Lower lobe of right lung (tissue), 2 donors: ENCODE data around the gene MGST2. TPM values are rescaled to one million over a fixed set of nuclear protein-coding genes. Genes with fewer than 3 reads are reported as not detected.

Source experiments
- ATAC-seq, 2 donors: fragments of 200-7000 bp; cut with Tn5 transposase; one replicate each; pipeline ENCODE4 v1.9.1; 2020 to 2022; ENCODE audit warnings: mild to moderate bottlenecking in 2 of 2, moderate library complexity in 2 of 2
- DNase-seq: peaks from one replicate; pipeline ENCODE4 v3.0.0-alpha.2; 2020
- H3K27ac ChIP-seq: fragments of 200-600 bp; one replicate; pipeline ENCODE4 v1.8.0; 2022
- H3K27me3 ChIP-seq: fragments of 200-600 bp; one replicate; pipeline ENCODE4 v1.8.0; 2022; ENCODE audit warnings: low read depth
- H3K36me3 ChIP-seq: fragments of 200-600 bp; one replicate; pipeline ENCODE4 v1.8.0; 2022; ENCODE audit warnings: mild to moderate bottlenecking
- H3K4me1 ChIP-seq: fragments of 200-600 bp; one replicate; pipeline ENCODE4 v1.8.0; 2022
- H3K4me3 ChIP-seq: fragments of 200-600 bp; one replicate; pipeline ENCODE4 v1.8.0; 2022; ENCODE audit warnings: mild to moderate bottlenecking
- H3K9me3 ChIP-seq: fragments of 200-600 bp; one replicate; pipeline ENCODE4 v1.8.0; 2022
- CTCF ChIP-seq: fragments of 200-600 bp; IDR thresholded peaks from one replicate; pipeline ENCODE4 v1.8.0; 2022; ENCODE audit warnings: antibody characterized with exemption, mild to moderate bottlenecking
- intact Hi-C: fragments of 100-400 bp; cut with DNase I; formaldehyde crosslinking; loops from one replicate; pipeline ENCODE4 v1.11.0; 2022
- total RNA-seq: library from RNA; stranded (reverse); fragmentation: NEBNext Ultra II Directional; extraction: Animal tissue kit (Norgen Biotek cat#: 25700); gene quantifications from one replicate; pipeline ENCODE4 v1.2.1, GENCODE V29; 2021
- donor health status: DM: no; HTN: yes; CAD: no; lungs with severe emphysema.

MGST2 gene
- total RNA-seq, 1 donor from 2014 or later, result 79.3 TPM

- H3K4me1 ChIP-seq, result no peaks in the 10 kb centered on the region
- DNase-seq (no peak), ATAC-seq (no peak)
- no peaks in the 10 kb centered on the region for H3K27me3 ChIP-seq
- H3K27ac ChIP-seq, result no peak overlapping the region
- H3K9me3 ChIP-seq, result no peaks in the 10 kb centered on the region
- no peak for TF ChIP-seq CTCF
- intact Hi-C loops, result no loop called here
- H3K36me3 ChIP-seq, result peaks cover 26% of the 10 kb centered on the region
- H3K4me3 ChIP-seq, result no peak overlapping the region
Observed at GRCh38 chr4:139715746-139716391, 50.2 kb downstream of the MGST2 start.

DNA sequence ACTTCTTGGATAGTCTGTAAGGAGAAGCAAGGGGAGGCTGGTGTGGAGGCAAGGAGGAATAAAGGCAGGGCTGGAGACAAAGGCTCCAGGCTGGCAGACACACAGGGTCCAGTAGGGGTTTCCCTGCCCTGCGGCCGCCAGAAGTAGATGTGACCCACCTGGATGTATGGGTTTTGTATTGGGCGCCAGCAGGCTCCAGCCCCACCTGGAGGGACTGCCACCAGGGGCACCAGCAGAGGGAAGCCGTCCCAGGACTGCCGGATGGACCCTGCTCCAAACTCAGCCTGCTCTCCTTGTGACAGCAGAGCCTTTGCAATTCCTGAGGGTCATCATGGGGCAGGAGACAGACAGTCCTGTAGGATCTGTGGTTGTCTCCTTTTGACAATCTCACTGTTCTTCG, 52.7 kb downstream of the MGST2 start:
- Histone ChIP-seq H3K36me3 (peaks cover 26% of the 10 kb centered on the region), H3K4me1 (no peaks in the 10 kb centered on the region), H3K27me3 (no peaks in the 10 kb centered on the region), H3K4me3 (no peak overlapping the region), H3K9me3 (no peaks in the 10 kb centered on the region), H3K27ac (no peak overlapping the region)
- ATAC-seq, result no peak
- intact Hi-C loops, result no loop called here
- no peak for DNase-seq
- no peak for TF ChIP-seq CTCF

GRCh38 chr4:139718833-139719232, 53.2 kb downstream of the MGST2 start:
- Histone ChIP-seq H3K27me3 (no peaks in the 10 kb centered on the region), H3K4me3 (no peak overlapping the region), H3K36me3 (peaks cover 26% of the 10 kb centered on the region), H3K27ac (no peak overlapping the region), H3K9me3 (no peaks in the 10 kb centered on the region), H3K4me1 (no peaks in the 10 kb centered on the region)
- no peak for TF ChIP-seq CTCF
- intact Hi-C loops, result no loop called here
- DNase-seq, result no peak
- peak in 1 of 2 donors; percentile 11 for ATAC-seq

DNA sequence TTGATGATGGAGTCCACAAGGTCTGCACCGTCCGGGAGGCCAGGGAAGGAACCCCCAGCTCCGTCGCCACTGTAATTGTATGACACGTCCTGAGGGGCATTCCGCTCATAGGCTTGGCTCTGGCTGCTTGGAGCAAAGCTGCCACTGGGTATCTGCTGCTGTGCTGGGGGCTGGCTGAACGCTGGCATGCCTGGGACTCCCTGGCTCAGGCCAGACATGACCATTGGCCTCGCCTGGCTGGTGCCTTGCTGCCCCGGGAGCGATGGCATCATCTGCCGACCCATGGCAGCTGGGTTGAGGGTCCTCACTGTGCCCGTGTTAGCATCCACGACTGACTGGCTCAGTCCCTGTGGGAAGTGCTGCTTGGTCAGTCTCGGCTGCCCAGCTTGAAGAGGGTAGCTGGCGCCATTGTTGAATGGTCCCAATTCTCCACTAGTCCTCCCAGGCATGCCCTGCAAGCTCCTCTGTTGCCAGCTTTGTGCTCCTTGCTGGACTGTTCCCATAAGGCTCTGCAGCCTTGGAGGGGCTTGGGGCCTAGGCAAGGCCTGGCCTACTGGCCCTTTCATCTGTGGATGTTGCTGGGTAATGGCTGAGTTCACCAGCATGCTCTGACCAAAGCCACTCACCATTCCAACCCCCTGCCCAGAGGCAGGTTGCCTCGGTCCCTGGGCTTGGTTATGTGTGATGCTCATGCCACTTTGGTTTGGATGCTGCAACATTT, 53.9 kb downstream of the MGST2 start:
- H3K4me1 ChIP-seq, result no peaks in the 10 kb centered on the region
- no peaks in the 10 kb centered on the region for H3K9me3 ChIP-seq
- H3K4me3 ChIP-seq, result no peak overlapping the region
- no peak for ATAC-seq
- no peak for TF ChIP-seq CTCF
- DNase-seq, result no peak
- no peak overlapping the region for H3K27ac ChIP-seq
- intact Hi-C loops, result no loop called here
- H3K36me3 ChIP-seq, result peaks cover 26% of the 10 kb centered on the region
- no peaks in the 10 kb centered on the region for H3K27me3 ChIP-seq

- Histone ChIP-seq H3K9me3 (no peaks in the 10 kb centered on the region), H3K4me1 (no peaks in the 10 kb centered on the region), H3K27ac (no peak overlapping the region), H3K4me3 (no peak overlapping the region), H3K27me3 (no peaks in the 10 kb centered on the region), H3K36me3 (peaks cover 26% of the 10 kb centered on the region)
- ATAC-seq (no peak), DNase-seq (no peak)
- intact Hi-C loops, result no loop called here
- no peak for TF ChIP-seq CTCF
Observed at GRCh38 chr4:139720806-139721205, 55.2 kb downstream of the MGST2 start.
